ENCODE results near the gene CAP2.
"Not testable (repeated sequence)": the region's sequence is repeated elsewhere in the genome, so short reads cannot be mapped to it uniquely, and the experiment has no call there.

CAP2 gene

DNA sequence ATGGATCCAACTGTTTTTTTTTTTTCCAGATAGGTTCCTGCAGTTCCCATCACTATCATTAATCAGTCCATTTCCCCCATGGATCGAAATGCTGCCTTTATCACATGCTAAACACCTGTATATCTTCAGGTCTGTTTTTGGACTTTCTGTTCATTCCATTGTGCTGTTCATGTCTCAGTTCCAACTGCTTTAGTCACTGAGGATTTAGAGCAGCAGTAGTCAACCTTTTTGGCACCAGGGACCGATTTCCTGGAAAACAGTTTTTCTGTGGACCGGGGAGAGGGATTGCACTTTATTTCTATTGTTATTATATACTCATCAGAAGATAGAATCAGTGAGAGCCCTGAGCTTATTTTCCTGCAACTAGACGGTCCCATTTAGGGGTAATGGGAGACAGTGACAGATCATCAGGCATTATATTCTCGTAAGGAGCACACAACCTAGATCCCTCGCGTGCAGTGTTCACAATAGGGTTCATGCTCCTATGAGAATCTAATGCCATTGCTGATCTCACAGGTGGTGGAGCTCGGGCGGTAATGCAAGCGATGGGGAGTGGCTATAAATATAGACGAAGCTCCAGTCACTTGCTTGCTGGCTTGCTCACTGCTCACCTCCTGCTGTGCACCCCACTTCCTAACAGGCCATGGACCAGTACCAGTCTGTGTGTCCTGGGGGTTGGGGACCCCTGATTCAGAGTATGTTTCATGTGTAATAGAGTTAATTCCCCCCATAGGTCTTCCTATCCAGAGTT, 46.0 kb downstream of the CAP2 start:
- no peak for DNase-seq (ENCODE audit: low read depth)
- TF ChIP-seq, protein P1, sequence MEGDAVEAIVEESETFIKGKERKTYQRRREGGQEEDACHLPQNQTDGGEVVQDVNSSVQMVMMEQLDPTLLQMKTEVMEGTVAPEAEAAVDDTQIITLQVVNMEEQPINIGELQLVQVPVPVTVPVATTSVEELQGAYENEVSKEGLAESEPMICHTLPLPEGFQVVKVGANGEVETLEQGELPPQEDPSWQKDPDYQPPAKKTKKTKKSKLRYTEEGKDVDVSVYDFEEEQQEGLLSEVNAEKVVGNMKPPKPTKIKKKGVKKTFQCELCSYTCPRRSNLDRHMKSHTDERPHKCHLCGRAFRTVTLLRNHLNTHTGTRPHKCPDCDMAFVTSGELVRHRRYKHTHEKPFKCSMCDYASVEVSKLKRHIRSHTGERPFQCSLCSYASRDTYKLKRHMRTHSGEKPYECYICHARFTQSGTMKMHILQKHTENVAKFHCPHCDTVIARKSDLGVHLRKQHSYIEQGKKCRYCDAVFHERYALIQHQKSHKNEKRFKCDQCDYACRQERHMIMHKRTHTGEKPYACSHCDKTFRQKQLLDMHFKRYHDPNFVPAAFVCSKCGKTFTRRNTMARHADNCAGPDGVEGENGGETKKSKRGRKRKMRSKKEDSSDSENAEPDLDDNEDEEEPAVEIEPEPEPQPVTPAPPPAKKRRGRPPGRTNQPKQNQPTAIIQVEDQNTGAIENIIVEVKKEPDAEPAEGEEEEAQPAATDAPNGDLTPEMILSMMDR (IDR thresholded peaks at IDR 0.05; ENCODE audit: control insufficient read depth, extremely low read depth, insufficient read depth): no peak
- H3K4me3 ChIP-seq (ENCODE audit: low read depth, low read length): no peak overlapping the region

DNA sequence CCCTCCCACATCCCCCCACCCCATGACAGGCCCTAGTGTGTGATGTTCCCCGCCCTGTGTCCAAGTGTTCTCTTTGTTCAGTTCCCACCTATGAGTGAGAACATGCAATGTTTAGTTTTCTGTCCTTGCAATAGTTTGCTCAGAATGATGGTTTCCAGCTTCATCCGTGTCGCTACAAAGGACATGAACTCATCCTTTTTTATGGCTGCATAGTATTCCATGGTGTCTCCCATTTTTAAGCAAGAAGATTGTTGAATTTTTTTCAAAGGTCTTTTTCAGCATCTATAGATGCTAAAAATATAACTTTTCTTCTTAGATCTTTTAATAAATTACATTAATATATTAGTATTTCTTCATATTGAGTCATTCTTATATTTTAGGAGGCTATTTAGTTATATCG, 47.4 kb downstream of the CAP2 start:
- DNase-seq (ENCODE audit: low read depth); H3K4me3 ChIP-seq (ENCODE audit: low read depth, low read length): not testable (repeated sequence)

DNA sequence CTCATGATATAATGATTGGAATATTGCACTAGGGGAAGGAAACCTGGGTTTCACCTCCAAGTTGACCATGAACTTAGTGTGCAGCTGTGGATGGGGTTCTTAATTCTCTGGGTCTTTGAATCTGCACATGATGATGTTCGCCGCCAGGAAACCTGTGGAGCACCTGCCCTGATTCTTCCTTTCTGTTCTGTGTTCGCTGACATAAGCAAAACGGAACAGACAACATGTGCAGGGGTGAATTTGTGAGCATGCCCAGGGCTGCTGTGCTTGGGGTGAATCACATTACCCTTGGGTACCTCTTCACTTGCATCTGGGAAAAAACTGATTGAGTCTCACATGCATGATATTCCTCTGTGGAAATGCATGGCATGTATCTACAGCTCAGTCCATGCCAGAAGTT, 48.8 kb downstream of the CAP2 start:
- TF ChIP-seq, protein P1 (IDR thresholded peaks at IDR 0.05; ENCODE audit: control insufficient read depth, extremely low read depth, insufficient read depth): no peak
- no peak for DNase-seq (ENCODE audit: low read depth)
- H3K4me3 ChIP-seq (ENCODE audit: low read depth, low read length): no peak overlapping the region

DNA sequence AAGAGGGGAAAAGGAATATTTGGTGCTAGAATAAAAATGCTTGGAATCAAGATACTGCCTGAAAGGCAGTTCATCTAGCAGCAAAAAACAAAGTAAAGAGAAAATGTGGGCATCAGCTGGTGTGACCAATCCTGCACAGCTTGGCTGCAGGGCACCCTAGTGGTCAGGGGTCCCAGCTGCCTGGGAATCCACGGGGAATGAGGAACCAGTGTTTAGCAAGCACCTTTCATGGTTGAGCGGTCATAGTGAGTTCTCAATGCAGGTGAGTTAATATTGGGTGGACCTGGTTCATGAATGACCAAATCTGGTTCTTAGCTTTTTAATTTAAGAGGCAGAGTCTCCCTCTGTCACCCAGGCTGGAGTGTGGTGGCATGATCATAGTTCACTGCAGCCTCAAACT, 53.3 kb downstream of the CAP2 start:
- no peak overlapping the region for H3K4me3 ChIP-seq (ENCODE audit: low read depth, low read length)
- TF ChIP-seq, protein P1 (IDR thresholded peaks at IDR 0.05; ENCODE audit: control insufficient read depth, extremely low read depth, insufficient read depth): no peak
- no peak for DNase-seq (ENCODE audit: low read depth)

DNA sequence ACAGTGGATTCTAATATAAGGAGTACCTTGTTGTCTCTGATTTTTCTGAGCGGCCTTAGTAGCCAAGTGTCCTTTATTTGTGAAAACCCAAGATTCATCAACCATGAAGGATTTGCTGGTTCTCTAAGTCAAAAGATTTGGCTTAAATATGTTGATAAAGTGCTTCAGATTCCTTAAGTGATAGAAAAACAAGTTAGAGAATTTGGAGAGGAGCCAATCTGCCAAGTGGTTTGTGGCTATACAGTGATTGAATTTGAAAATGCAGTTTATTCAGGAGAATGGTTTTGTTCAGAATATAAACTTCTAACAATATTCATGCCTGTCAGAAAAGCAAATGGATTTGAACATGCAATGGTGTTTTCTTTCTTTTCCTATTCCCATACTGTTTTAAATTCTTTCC, 54.8 kb downstream of the CAP2 start:
- no peak overlapping the region for H3K4me3 ChIP-seq (ENCODE audit: low read depth, low read length)
- TF ChIP-seq, protein P1 (IDR thresholded peaks at IDR 0.05; ENCODE audit: control insufficient read depth, extremely low read depth, insufficient read depth): no peak
- no peak for DNase-seq (ENCODE audit: low read depth)

DNA sequence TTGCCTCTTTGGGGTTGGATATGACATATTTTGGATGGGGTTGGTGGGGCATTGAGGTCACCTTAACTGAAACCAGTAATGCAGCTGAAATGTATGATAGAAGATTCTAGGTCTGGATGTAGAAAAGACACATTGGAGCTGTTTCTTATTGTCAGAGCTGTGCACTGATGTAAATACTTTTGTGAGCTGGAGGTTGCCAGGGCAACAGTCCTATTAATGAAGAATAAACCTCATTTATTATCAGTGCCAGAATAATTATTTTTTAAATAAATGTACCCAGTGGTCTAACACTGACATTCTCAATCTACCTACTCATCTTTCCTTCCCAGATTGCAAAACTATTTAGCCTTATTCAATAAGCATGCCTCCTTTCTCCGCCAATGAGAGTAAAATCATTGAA, 57.0 kb downstream of the CAP2 start:
- TF ChIP-seq, protein P1 (IDR thresholded peaks at IDR 0.05; ENCODE audit: control insufficient read depth, extremely low read depth, insufficient read depth): no peak
- no peak for DNase-seq (ENCODE audit: low read depth)
- H3K4me3 ChIP-seq (ENCODE audit: low read depth, low read length): no peak overlapping the region

DNA sequence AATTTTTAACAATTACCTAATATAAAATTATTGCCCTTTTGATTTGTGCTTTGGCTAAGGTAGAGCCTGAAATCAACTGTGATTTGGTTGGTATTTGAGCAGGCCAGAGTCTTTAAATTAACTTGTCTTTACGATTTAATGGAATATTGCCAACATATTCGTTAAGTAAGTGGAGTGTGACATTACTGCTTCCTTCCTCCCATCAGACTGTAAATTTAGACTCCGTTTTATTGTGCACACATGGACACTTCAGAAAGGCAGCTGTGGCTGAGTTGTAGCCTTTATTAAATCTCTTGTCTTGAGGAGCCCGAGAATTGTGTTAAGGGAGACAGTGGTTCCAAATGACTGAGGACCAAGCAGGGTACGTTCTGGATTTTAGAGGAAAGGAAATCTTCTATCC, 57.4 kb downstream of the CAP2 start:
- no peak for DNase-seq (ENCODE audit: low read depth)
- TF ChIP-seq, protein P1 (IDR thresholded peaks at IDR 0.05; ENCODE audit: control insufficient read depth, extremely low read depth, insufficient read depth): no peak
- no peak overlapping the region for H3K4me3 ChIP-seq (ENCODE audit: low read depth, low read length)
